Measurements from ENCODE around the gene LYRM7.

DNA sequence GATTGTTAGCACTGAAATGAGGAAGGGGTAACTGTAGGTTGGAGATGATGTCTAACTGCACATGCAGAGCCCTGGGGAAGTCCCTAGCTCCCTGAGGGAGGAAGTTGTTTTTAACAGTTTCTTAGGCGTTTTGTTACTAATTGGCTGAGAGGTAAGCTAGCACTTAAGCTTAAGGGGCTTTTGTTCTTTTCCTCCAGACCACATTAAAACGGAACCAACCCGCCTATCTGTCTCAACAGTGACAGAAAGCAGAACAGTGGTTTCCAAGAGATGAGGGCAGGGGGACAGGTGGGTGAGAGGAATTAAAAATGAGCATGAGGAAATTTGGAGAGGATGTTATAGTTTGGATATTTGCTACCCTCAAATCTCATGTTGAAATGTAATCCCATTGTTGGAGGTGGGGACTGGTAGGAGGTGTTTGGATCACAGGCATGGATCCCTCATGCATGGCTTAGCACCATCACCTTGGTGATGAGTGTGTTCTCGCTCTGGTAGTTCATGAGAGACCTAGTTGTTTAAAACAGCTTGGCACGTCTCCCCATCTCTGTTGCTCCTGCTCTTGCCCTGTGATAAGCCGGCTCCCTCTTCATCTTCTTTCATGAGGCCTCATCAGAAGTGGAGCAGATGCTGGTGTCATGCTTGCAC lies 38.9 kb downstream of the LYRM7 start:
- TF ChIP-seq EZH2phosphoT487 (IDR thresholded peaks at IDR 0.05; ENCODE audit: insufficient read depth, low read depth) (no peak), EZH2 (IDR thresholded peaks at IDR 0.05; ENCODE audit: insufficient read depth, poor library complexity, severe bottlenecking) (no peak)

Data from GM23248 (cell line).